Muscle layer of colon (tissue), 2 donors: Measurements from ENCODE around the gene NFKBIE.

Experiments used
- H3K27ac ChIP-seq: one replicate; pipeline ENCODE4 v1.7.0; 2013; ENCODE audit warnings: low read depth, mild to moderate bottlenecking, low read length, moderate library complexity
- H3K27me3 ChIP-seq, 2 donors: one replicate each; pipeline ENCODE4 v1.7.0; 2013; ENCODE audit warnings: low read length in 2 of 2, mild to moderate bottlenecking in 2 of 2; ENCODE audit not compliant: insufficient read depth in 2 of 2, control insufficient read depth in 1 of 2
- H3K36me3 ChIP-seq: one replicate; pipeline ENCODE4 v1.7.0; 2013; ENCODE audit warnings: mild to moderate bottlenecking, low read length; ENCODE audit not compliant: insufficient read depth
- H3K4me1 ChIP-seq: one replicate; pipeline ENCODE4 v1.7.0; 2013; ENCODE audit warnings: mild to moderate bottlenecking, low read length; ENCODE audit not compliant: insufficient read depth
- H3K4me3 ChIP-seq, 2 donors: one replicate each; pipeline ENCODE4 v1.7.0; 2013; ENCODE audit warnings: low read length in 2 of 2, low read depth in 1 of 2, mild to moderate bottlenecking in 1 of 2, moderate library complexity in 1 of 2
- H3K9ac ChIP-seq: one replicate; pipeline ENCODE4 v1.7.0; 2013; ENCODE audit warnings: low read length
- H3K9me3 ChIP-seq: one replicate; pipeline ENCODE4 v1.7.0; 2013; ENCODE audit warnings: mild to moderate bottlenecking, low read length
- donor health status: abdominal sarcoma.
- donor health status: Adenocarcinoma of cecum.

The NFKBIE gene

GRCh38 chr6:44246663-44247337, 18.6 kb downstream of the NFKBIE start, which contains the start of gene HSP90AB1:
TSS of gene HSP90AB1 (plus strand) at chr6:44247101. CDS start at chr6:44248630, 1,529 bp downstream.
- H3K27me3 ChIP-seq = no peaks in the 10 kb centered on the region
- H3K9ac ChIP-seq = peak within 1 kb of the TSS; percentile 73
- H3K36me3 ChIP-seq = peaks cover 33% of the 10 kb centered on the region
- peak within 1 kb of the TSS; percentile 97 for H3K27ac ChIP-seq
- peak within 1 kb of the TSS; percentile 85 to 94 for H3K4me3 ChIP-seq
- H3K9me3 ChIP-seq = no peaks in the 10 kb centered on the region
- peaks cover 16% of the 10 kb centered on the region for H3K4me1 ChIP-seq

- Histone ChIP-seq H3K9ac (peak overlapping the region; percentile 73), H3K27ac (peak overlapping the region; percentile 97), H3K4me1 (peaks cover 16% of the 10 kb centered on the region), H3K9me3 (no peaks in the 10 kb centered on the region), H3K36me3 (peaks cover 26% of the 10 kb centered on the region), H3K27me3 (no peaks in the 10 kb centered on the region), H3K4me3 (peak overlapping the region; percentile 85 to 94)
Observed at GRCh38 chr6:44245912-44246662, 19.3 kb downstream of the NFKBIE start.

DNA sequence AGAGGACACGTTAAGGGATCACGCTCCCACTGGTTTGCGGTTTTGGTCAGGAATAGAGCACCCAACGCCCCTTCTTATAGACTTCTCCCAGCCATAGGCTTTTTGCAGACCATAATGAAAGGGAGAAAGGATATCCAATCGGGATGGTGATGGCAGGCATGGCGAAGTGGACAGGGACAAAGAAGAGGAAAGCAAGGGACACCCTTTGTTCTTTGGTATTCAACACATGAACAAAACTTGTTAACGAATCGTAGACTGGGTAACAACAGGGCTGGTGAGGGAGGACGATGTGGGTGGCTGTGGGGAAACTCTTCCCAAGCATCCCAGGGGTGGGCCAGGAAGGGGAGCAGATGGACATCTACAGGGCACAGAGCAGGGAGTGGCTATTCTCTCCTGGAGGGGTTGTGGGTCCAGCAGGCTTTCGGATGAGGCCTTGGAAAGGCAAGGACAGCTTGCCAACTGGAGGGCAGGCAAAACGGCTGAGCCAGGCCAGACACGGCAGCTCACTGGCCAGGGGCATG, 19.9 kb downstream of the NFKBIE start:
- no peaks in the 10 kb centered on the region for H3K9me3 ChIP-seq
- peak overlapping the region; percentile 97 for H3K27ac ChIP-seq
- peak overlapping the region; percentile 85 to 94 for H3K4me3 ChIP-seq
- peak overlapping the region; percentile 73 for H3K9ac ChIP-seq
- H3K36me3 ChIP-seq = peaks cover 19% of the 10 kb centered on the region
- H3K27me3 ChIP-seq = no peaks in the 10 kb centered on the region
- H3K4me1 ChIP-seq = peaks cover 16% of the 10 kb centered on the region

DNA sequence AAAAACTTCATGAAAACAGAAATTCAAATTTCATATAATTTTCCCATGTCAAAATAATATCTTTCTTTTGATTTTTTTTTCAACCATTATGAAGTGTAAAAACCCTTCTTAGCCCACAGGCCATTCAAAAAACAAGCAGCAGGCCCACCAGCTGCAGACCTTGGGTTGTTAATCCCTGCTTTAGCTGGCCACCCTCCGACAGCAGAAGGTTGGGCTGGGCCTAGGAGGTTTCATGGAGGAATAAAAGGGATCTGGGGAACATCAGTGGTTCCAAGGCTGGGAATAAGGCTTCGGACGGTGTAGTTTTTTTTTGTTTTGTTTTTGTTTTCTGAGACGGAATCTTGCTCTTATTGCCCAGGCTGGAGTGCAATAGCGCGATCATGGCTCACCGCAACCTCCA, 22.0 kb downstream of the NFKBIE start:
- H3K4me1 ChIP-seq = peaks cover 5% of the 10 kb centered on the region
- H3K9ac ChIP-seq = no peak overlapping the region
- no peaks in the 10 kb centered on the region for H3K9me3 ChIP-seq
- no peak overlapping the region for H3K4me3 ChIP-seq
- no peaks in the 10 kb centered on the region for H3K27me3 ChIP-seq
- no peaks in the 10 kb centered on the region for H3K36me3 ChIP-seq
- no peak overlapping the region for H3K27ac ChIP-seq

GRCh38 chr6:44238687-44239350, 26.5 kb downstream of the NFKBIE start:
- Histone ChIP-seq H3K9ac (peak overlapping the region; percentile 0), H3K27ac (no peak overlapping the region)

GRCh38 chr6:44237813-44238433, 27.4 kb downstream of the NFKBIE start:
- Histone ChIP-seq H3K27ac (peak overlapping the region; percentile 97), H3K9me3 (no peaks in the 10 kb centered on the region), H3K4me1 (peaks cover 45% of the 10 kb centered on the region), H3K4me3 (peak overlapping the region; percentile 75 to 81), H3K27me3 (no peaks in the 10 kb centered on the region), H3K36me3 (peaks cover 17% of the 10 kb centered on the region), H3K9ac (peak overlapping the region; percentile 82)

More at GRCh38 chr6:44238687-44239350, 26.5 kb downstream of the NFKBIE start:
- H3K27me3 ChIP-seq = no peaks in the 10 kb centered on the region
- no peaks in the 10 kb centered on the region for H3K9me3 ChIP-seq
- H3K4me1 ChIP-seq = peaks cover 36% of the 10 kb centered on the region
- no peak overlapping the region for H3K4me3 ChIP-seq
- peaks cover 11% of the 10 kb centered on the region for H3K36me3 ChIP-seq

GRCh38 chr6:44237021-44237812, 28.1 kb downstream of the NFKBIE start:
- Histone ChIP-seq H3K36me3 (peaks cover 24% of the 10 kb centered on the region), H3K4me3 (peak overlapping the region; percentile 75 to 81), H3K9me3 (no peaks in the 10 kb centered on the region), H3K27me3 (no peaks in the 10 kb centered on the region), H3K4me1 (peaks cover 52% of the 10 kb centered on the region), H3K9ac (peak overlapping the region; percentile 82), H3K27ac (peak overlapping the region; percentile 97)

DNA sequence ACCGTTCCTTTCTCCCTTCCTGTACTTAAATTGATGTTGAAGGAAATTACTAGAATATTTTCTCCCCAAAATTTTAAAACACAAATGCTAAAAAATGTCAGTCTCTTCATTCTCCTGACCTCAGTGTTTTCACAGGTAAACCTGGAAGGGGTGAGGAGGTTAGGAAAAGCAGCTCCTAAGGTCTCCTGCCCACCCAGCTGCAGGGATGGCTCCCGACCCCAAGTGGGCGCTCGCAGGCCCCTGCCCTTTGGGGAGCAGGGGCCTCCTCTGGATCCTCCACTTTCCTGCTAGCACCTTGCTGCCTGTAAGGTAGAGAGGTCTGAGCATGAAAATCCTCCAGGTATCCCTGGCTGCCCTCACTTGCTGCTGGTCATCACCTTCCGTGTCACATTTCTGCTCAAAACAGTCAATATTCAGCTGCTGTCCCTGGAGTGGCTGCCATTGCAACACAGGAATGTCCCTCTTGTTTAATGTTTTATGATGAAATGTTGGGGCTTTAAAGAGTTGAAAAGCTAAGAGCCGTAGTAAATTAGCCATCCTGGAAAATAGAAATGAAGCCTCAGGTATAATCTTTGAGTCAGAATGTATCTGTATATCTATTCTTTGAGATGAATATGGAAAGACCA, 29.3 kb downstream of the NFKBIE start:
- Histone ChIP-seq H3K27me3 (no peaks in the 10 kb centered on the region), H3K4me1 (peaks cover 64% of the 10 kb centered on the region), H3K9me3 (no peaks in the 10 kb centered on the region), H3K36me3 (peaks cover 36% of the 10 kb centered on the region), H3K9ac (no peak overlapping the region), H3K4me3 (no peak overlapping the region), H3K27ac (peak overlapping the region; percentile 52)

- H3K4me1 ChIP-seq = peaks cover 72% of the 10 kb centered on the region
Observed at GRCh38 chr6:44235269-44235668, 30.1 kb downstream of the NFKBIE start.

More at GRCh38 chr6:44235269-44235668, 30.1 kb downstream of the NFKBIE start:
- H3K9me3 ChIP-seq = no peaks in the 10 kb centered on the region
- H3K27ac ChIP-seq = peak overlapping the region; percentile 52
- H3K27me3 ChIP-seq = no peaks in the 10 kb centered on the region
- H3K36me3 ChIP-seq = peaks cover 43% of the 10 kb centered on the region
- H3K9ac ChIP-seq = peak overlapping the region; percentile 39
- H3K4me3 ChIP-seq = peak overlapping the region in 1 of 2 donors; percentile 29
